Measurements from ENCODE around the gene LPIN2. TPM values are rescaled to one million over a fixed set of nuclear protein-coding genes. Genes with fewer than 3 reads are reported as not detected.

Gene LPIN2
- total and polyA plus RNA-seq, 2 of the 13 experiments (the other 11 are each of a cell fraction or from before 2014, with no cell fraction given): 46.0 to 119 TPM

DNA sequence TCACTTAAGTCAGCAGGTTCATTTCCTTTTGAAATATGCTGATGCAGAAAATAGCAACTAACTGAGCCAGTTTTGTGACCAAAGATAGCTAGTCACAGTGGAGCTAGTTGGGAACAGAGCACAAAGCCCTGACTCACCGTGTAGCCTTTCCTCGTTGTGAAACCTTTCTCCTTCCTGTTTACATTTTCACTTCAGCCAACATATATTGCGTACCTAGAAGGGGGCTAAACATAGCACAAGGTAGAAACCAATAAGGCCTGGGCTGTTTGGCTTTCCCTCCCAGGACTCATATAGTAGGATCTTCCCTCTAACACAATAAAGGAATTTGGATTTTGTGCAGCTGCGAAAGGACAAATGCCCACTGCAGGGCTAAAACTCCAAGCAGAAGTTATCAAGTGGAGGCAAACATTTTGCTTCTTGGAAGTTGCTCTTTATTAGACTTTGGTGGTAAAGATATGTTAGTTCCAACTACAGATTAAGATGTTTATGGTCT is 24.5 kb upstream of the LPIN2 start (continued):
- TF ChIP-seq ZFY (CRISPR knock-in tag; IDR thresholded peaks at IDR 0.05): 0 out of 2 replicates have a peak, but pooled peaks have one; percentile 36
- TF ChIP-seq ZNF670 (CRISPR knock-in tag; IDR thresholded peaks at IDR 0.05; ENCODE audit: borderline replicate concordance): peak; percentile 93
- TF ChIP-seq KAT8 (CRISPR knock-in tag; IDR thresholded peaks at IDR 0.05): peak; percentile 86
- no peak for TF ChIP-seq GTF3A (CRISPR knock-in tag; conservative IDR thresholded peaks at IDR 0.05)
- TF ChIP-seq RARA (CRISPR knock-in tag; IDR thresholded peaks at IDR 0.05): peak; percentile 93
- peak; percentile 81 for TF ChIP-seq TARDBP (CRISPR knock-in tag; IDR thresholded peaks at IDR 0.05)
- TF ChIP-seq NONO (IDR thresholded peaks at IDR 0.05): no peak
- peak; percentile 66 for TF ChIP-seq NONO (CRISPR knock-in tag; conservative IDR thresholded peaks at IDR 0.05)
- 0 out of 2 replicates have a peak, but pooled peaks have one; percentile 66 for TF ChIP-seq ZNF232 (CRISPR knock-in tag; IDR thresholded peaks at IDR 0.05; ENCODE audit: borderline replicate concordance)
- TF ChIP-seq, protein P1, sequence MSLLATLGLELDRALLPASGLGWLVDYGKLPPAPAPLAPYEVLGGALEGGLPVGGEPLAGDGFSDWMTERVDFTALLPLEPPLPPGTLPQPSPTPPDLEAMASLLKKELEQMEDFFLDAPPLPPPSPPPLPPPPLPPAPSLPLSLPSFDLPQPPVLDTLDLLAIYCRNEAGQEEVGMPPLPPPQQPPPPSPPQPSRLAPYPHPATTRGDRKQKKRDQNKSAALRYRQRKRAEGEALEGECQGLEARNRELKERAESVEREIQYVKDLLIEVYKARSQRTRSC (CRISPR knock-in tag; IDR thresholded peaks at IDR 0.05; ENCODE audit: low read depth): no peak
- no peak for TF ChIP-seq GABPA (IDR thresholded peaks at IDR 0.05; ENCODE audit: low read depth, low read length)
- TF ChIP-seq GABPA (CRISPR knock-in tag; IDR thresholded peaks at IDR 0.05; ENCODE audit: low read depth): peak; percentile 84
- TF ChIP-seq FOXK2 (IDR thresholded peaks at IDR 0.05): peak; percentile 98
- TF ChIP-seq, protein P2, sequence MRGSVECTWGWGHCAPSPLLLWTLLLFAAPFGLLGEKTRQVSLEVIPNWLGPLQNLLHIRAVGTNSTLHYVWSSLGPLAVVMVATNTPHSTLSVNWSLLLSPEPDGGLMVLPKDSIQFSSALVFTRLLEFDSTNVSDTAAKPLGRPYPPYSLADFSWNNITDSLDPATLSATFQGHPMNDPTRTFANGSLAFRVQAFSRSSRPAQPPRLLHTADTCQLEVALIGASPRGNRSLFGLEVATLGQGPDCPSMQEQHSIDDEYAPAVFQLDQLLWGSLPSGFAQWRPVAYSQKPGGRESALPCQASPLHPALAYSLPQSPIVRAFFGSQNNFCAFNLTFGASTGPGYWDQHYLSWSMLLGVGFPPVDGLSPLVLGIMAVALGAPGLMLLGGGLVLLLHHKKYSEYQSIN (CRISPR knock-in tag; IDR thresholded peaks at IDR 0.05; ENCODE audit: borderline replicate concordance): no peak
- peak; percentile 82 for TF ChIP-seq ZNF639 (CRISPR knock-in tag; conservative IDR thresholded peaks at IDR 0.05)
- TF ChIP-seq TAF1 (CRISPR knock-in tag; IDR thresholded peaks at IDR 0.05): peak; percentile 43; the same call in 1 of the 2 replicates
- peak; percentile 76; the same call in 1 of the 2 replicates for TF ChIP-seq DNMT3B (CRISPR knock-in tag; conservative IDR thresholded peaks at IDR 0.05)
- TF ChIP-seq ZNF496 (CRISPR knock-in tag; IDR thresholded peaks at IDR 0.05; ENCODE audit: insufficient replicate concordance): no peak
- peak; percentile 97 for TF ChIP-seq ZBTB43 (CRISPR knock-in tag; conservative IDR thresholded peaks at IDR 0.05)
- TF ChIP-seq ZNF816 (CRISPR knock-in tag; IDR thresholded peaks at IDR 0.05; ENCODE audit: borderline replicate concordance): peak; percentile 84
- TF ChIP-seq ZNF326 (CRISPR knock-in tag; IDR thresholded peaks at IDR 0.05; ENCODE audit: borderline replicate concordance): no peak
- peak; percentile 5 for TF ChIP-seq ZFP36 (IDR thresholded peaks at IDR 0.05; ENCODE audit: borderline replicate concordance, low read depth, low read length, partially characterized antibody)
- peak; percentile 92 for TF ChIP-seq PPARG (CRISPR knock-in tag; conservative IDR thresholded peaks at IDR 0.05)
- TF ChIP-seq ZNF136 (CRISPR knock-in tag; IDR thresholded peaks at IDR 0.05; ENCODE audit: low read depth): peak; percentile 59; the same call in 1 of the 2 replicates
- no peak for TF ChIP-seq THYN1 (CRISPR knock-in tag; IDR thresholded peaks at IDR 0.05; ENCODE audit: borderline replicate concordance, low read depth)
- TF ChIP-seq CC2D1A (CRISPR knock-in tag; IDR thresholded peaks at IDR 0.05): no peak
- TF ChIP-seq CEBPB (IDR thresholded peaks at IDR 0.05; ENCODE audit: borderline replicate concordance, low read depth, low read length): peak; percentile 96
- TF ChIP-seq ZNF337 (CRISPR knock-in tag; IDR thresholded peaks at IDR 0.05; ENCODE audit: borderline replicate concordance, low read depth): no peak

Data from HepG2 (cell line).